ENCODE measurements around the gene NPHP1.
"Not testable (repeated sequence)": the region's sequence is repeated elsewhere in the genome, so short reads cannot be mapped to it uniquely, and the experiment has no call there.

Gene NPHP1

GRCh38 chr2:110221938-110222337 is 17.1 kb upstream of the NPHP1 start:
- no peak for TF ChIP-seq CSDC2 (CRISPR knock-in tag; IDR thresholded peaks at IDR 0.05)
- TF ChIP-seq ZNF565 (CRISPR knock-in tag; conservative IDR thresholded peaks at IDR 0.05; ENCODE audit: low read depth), result no peak
- no peak for ATAC-seq

GRCh38 chr2:110220190-110220564 is 15.4 kb upstream of the NPHP1 start:
- TF ChIP-seq ZC3H10 (CRISPR knock-in tag; IDR thresholded peaks at IDR 0.05) (no peak), OSR1 (CRISPR knock-in tag; IDR thresholded peaks at IDR 0.05) (no peak), CREB5 (CRISPR knock-in tag; IDR thresholded peaks at IDR 0.05; ENCODE audit: low read depth) (no peak), TCF4 (CRISPR knock-in tag; IDR thresholded peaks at IDR 0.05; ENCODE audit: borderline replicate concordance) (no peak)
- no peak for ATAC-seq

GRCh38 chr2:110219496-110220189 is 14.8 kb upstream of the NPHP1 start:
- no peak for TF ChIP-seq CSDC2 (CRISPR knock-in tag; IDR thresholded peaks at IDR 0.05)
- TF ChIP-seq ESRRG (CRISPR knock-in tag; IDR thresholded peaks at IDR 0.05), result no peak
- no peak for TF ChIP-seq ZFP30 (CRISPR knock-in tag; IDR thresholded peaks at IDR 0.05)
- no peak for TF ChIP-seq POU6F1 (CRISPR knock-in tag; IDR thresholded peaks at IDR 0.05; ENCODE audit: borderline replicate concordance, low read depth)
- TF ChIP-seq RARB (CRISPR knock-in tag; IDR thresholded peaks at IDR 0.05), result no peak
- no peak for TF ChIP-seq ZFP3 (CRISPR knock-in tag; IDR thresholded peaks at IDR 0.05)
- TF ChIP-seq SNAI2 (CRISPR knock-in tag; IDR thresholded peaks at IDR 0.05), result no peak
- TF ChIP-seq TSHZ2 (CRISPR knock-in tag; IDR thresholded peaks at IDR 0.05), result no peak
- TF ChIP-seq ZNF565 (CRISPR knock-in tag; conservative IDR thresholded peaks at IDR 0.05; ENCODE audit: low read depth), result no peak
- no peak for TF ChIP-seq PATZ1 (CRISPR knock-in tag; IDR thresholded peaks at IDR 0.05; ENCODE audit: borderline replicate concordance)
- TF ChIP-seq OSR1 (CRISPR knock-in tag; IDR thresholded peaks at IDR 0.05), result no peak
- no peak for TF ChIP-seq PPARA (CRISPR knock-in tag; IDR thresholded peaks at IDR 0.05; ENCODE audit: borderline replicate concordance)
- TF ChIP-seq TOX (CRISPR knock-in tag; IDR thresholded peaks at IDR 0.05; ENCODE audit: borderline replicate concordance), result no peak
- no peak for TF ChIP-seq GLIS3 (CRISPR knock-in tag; IDR thresholded peaks at IDR 0.05)
- TF ChIP-seq BACH2 (CRISPR knock-in tag; IDR thresholded peaks at IDR 0.05; ENCODE audit: borderline replicate concordance), result no peak
- no peak for TF ChIP-seq ZNF8 (CRISPR knock-in tag; IDR thresholded peaks at IDR 0.05)
- no peak for ATAC-seq

- not testable (repeated sequence) for ATAC-seq
These were observed 14.1 kb upstream of the NPHP1 start for GRCh38 chr2:110218889-110219288.

- TF ChIP-seq GLIS3 (CRISPR knock-in tag; IDR thresholded peaks at IDR 0.05) (no peak), CSDC2 (CRISPR knock-in tag; IDR thresholded peaks at IDR 0.05) (no peak), SNAI2 (CRISPR knock-in tag; IDR thresholded peaks at IDR 0.05) (no peak), ESRRG (CRISPR knock-in tag; IDR thresholded peaks at IDR 0.05) (no peak), CREB5 (CRISPR knock-in tag; IDR thresholded peaks at IDR 0.05; ENCODE audit: low read depth) (no peak), BACH2 (CRISPR knock-in tag; IDR thresholded peaks at IDR 0.05; ENCODE audit: borderline replicate concordance) (no peak), ISL1 (CRISPR knock-in tag; IDR thresholded peaks at IDR 0.05) (no peak), RARB (CRISPR knock-in tag; IDR thresholded peaks at IDR 0.05) (no peak), PPARA (CRISPR knock-in tag; IDR thresholded peaks at IDR 0.05; ENCODE audit: borderline replicate concordance) (no peak), PATZ1 (CRISPR knock-in tag; IDR thresholded peaks at IDR 0.05; ENCODE audit: borderline replicate concordance) (no peak), ZFP30 (CRISPR knock-in tag; IDR thresholded peaks at IDR 0.05) (no peak), ZNF8 (CRISPR knock-in tag; IDR thresholded peaks at IDR 0.05) (no peak), CSRNP3 (CRISPR knock-in tag; IDR thresholded peaks at IDR 0.05) (no peak)
- no peak for ATAC-seq
These were observed 12.0 kb upstream of the NPHP1 start for GRCh38 chr2:110216803-110217202.
